Measurements from ENCODE around the gene SLC25A4.

DNA sequence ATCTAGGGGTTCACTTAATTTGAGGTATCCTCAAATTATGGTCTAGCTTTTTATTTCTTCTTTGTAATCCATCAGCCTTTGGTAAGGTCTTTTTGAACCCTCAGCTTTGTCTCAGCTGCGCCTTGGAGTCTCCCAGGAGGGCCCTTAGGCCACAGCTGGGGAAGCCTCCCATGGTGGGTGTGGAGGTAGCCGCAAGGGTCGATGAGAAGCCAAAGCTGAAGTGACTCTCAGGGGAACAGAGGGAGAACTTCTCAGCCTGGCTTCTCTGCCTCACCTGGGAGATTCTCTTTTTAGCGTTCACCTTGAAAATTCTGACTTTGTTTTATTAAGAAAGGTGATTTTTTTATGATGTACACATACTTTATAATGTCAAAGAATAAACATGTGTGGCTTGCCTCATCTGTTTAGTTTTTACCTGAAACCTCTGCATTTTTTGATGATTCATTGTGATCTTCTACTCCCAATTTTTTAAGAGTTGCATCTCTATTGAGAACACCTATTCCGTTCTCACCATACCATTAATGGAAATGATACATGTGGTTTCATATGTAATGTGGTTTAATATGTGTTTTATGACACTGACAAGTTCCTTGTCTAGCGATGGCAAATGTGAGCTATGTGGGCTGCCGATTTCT lies 25.6 kb upstream of the SLC25A4 start:
- TF ChIP-seq, protein P1, sequence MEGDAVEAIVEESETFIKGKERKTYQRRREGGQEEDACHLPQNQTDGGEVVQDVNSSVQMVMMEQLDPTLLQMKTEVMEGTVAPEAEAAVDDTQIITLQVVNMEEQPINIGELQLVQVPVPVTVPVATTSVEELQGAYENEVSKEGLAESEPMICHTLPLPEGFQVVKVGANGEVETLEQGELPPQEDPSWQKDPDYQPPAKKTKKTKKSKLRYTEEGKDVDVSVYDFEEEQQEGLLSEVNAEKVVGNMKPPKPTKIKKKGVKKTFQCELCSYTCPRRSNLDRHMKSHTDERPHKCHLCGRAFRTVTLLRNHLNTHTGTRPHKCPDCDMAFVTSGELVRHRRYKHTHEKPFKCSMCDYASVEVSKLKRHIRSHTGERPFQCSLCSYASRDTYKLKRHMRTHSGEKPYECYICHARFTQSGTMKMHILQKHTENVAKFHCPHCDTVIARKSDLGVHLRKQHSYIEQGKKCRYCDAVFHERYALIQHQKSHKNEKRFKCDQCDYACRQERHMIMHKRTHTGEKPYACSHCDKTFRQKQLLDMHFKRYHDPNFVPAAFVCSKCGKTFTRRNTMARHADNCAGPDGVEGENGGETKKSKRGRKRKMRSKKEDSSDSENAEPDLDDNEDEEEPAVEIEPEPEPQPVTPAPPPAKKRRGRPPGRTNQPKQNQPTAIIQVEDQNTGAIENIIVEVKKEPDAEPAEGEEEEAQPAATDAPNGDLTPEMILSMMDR (IDR thresholded peaks at IDR 0.05), result no peak
- TF ChIP-seq POLR2A (IDR thresholded peaks at IDR 0.05), result no peak

Measured in Peyer's patch (tissue), 4 donors.